HL-60 (cell line): ENCODE measurements around the gene TRIM47.
A peak's percentile ranks its signal among the peaks of the same experiment; 100 is the strongest.

Experiments
- DNase-seq, 2 experiments: peaks; one replicate each; pipeline ENCODE4 v3.0.0-alpha.2; 2010 to 2020; ENCODE audit warnings: low read depth in 1 of 2, low spot score in 1 of 2
- H3K27ac ChIP-seq: fragments of 250-450 bp; sonication (Bioruptor Pico); replicated peaks from 2 replicates; pipeline ENCODE4 v1.5.1; 2020; ENCODE audit warnings: mild to moderate bottlenecking, moderate library complexity
- H3K27me3 ChIP-seq: fragments of 250-450 bp; sonication (Bioruptor Pico); 2 replicates; pipeline ENCODE4 v1.5.1; 2021; ENCODE audit warnings: mild to moderate bottlenecking, moderate library complexity; ENCODE audit not compliant: insufficient read depth, poor library complexity, severe bottlenecking
- H3K4me3 ChIP-seq: replicated peaks from 2 replicates; pipeline ENCODE4 v1.5.1; 2011; ENCODE audit warnings: mild to moderate bottlenecking, control low read depth, low read length; ENCODE audit not compliant: insufficient read depth
- GABPA ChIP-seq: IDR thresholded peaks from 2 replicates; pipeline ENCODE4 v1.6.1; 2012; ENCODE audit warnings: low read depth
- POLR2AphosphoS5 ChIP-seq: IDR thresholded peaks from 2 replicates; pipeline ENCODE4 v1.6.1; 2012; ENCODE audit warnings: low read depth
- SPI1 ChIP-seq: IDR thresholded peaks from 2 replicates; pipeline ENCODE4 v1.6.1; 2012; ENCODE audit warnings: low read depth, mild to moderate bottlenecking, borderline replicate concordance
- TF ChIP-seq, protein P1 (sequence below): IDR thresholded peaks from one replicate; pipeline ENCODE4 v1.5.1; 2011; ENCODE audit warnings: low read length, control low read depth, inconsistent platforms; ENCODE audit not compliant: insufficient read depth
- TF ChIP-seq, protein P2 (sequence below): IDR thresholded peaks from 2 replicates; pipeline ENCODE4 v1.6.1; 2012; ENCODE audit warnings: low read depth; ENCODE audit not compliant: insufficient replicate concordance

TRIM47 gene

DNA sequence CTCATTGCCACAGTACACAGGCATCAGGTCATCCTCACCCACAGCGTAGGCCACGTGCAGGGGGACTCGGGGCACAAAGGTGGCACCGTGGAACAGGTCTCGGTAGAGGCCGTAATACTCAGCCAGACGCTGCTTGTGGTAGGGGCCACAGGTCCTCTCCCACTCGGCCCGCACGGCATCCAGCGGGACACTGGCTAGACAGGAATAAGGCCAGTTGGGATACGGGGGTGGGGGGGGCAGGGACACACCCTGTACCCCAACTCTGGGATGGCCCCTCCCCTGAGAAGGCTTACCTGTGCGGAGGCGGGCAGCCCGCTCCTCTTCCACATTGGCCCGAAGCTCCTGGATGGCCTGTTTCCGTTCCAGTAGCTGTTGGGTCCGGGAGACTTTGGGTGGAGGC, 23.3 kb upstream of the TRIM47 start:
- TF ChIP-seq POLR2AphosphoS5 (no peak), GABPA (no peak), SPI1 (no peak)
- TF ChIP-seq, protein P1, sequence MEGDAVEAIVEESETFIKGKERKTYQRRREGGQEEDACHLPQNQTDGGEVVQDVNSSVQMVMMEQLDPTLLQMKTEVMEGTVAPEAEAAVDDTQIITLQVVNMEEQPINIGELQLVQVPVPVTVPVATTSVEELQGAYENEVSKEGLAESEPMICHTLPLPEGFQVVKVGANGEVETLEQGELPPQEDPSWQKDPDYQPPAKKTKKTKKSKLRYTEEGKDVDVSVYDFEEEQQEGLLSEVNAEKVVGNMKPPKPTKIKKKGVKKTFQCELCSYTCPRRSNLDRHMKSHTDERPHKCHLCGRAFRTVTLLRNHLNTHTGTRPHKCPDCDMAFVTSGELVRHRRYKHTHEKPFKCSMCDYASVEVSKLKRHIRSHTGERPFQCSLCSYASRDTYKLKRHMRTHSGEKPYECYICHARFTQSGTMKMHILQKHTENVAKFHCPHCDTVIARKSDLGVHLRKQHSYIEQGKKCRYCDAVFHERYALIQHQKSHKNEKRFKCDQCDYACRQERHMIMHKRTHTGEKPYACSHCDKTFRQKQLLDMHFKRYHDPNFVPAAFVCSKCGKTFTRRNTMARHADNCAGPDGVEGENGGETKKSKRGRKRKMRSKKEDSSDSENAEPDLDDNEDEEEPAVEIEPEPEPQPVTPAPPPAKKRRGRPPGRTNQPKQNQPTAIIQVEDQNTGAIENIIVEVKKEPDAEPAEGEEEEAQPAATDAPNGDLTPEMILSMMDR = no peak
- TF ChIP-seq, protein P2, sequence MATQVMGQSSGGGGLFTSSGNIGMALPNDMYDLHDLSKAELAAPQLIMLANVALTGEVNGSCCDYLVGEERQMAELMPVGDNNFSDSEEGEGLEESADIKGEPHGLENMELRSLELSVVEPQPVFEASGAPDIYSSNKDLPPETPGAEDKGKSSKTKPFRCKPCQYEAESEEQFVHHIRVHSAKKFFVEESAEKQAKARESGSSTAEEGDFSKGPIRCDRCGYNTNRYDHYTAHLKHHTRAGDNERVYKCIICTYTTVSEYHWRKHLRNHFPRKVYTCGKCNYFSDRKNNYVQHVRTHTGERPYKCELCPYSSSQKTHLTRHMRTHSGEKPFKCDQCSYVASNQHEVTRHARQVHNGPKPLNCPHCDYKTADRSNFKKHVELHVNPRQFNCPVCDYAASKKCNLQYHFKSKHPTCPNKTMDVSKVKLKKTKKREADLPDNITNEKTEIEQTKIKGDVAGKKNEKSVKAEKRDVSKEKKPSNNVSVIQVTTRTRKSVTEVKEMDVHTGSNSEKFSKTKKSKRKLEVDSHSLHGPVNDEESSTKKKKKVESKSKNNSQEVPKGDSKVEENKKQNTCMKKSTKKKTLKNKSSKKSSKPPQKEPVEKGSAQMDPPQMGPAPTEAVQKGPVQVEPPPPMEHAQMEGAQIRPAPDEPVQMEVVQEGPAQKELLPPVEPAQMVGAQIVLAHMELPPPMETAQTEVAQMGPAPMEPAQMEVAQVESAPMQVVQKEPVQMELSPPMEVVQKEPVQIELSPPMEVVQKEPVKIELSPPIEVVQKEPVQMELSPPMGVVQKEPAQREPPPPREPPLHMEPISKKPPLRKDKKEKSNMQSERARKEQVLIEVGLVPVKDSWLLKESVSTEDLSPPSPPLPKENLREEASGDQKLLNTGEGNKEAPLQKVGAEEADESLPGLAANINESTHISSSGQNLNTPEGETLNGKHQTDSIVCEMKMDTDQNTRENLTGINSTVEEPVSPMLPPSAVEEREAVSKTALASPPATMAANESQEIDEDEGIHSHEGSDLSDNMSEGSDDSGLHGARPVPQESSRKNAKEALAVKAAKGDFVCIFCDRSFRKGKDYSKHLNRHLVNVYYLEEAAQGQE = no peak
- Histone ChIP-seq H3K27me3 (no peaks in the 10 kb centered on the region), H3K4me3 (no peak overlapping the region), H3K27ac (no peak overlapping the region)
- no peak for DNase-seq

DNA sequence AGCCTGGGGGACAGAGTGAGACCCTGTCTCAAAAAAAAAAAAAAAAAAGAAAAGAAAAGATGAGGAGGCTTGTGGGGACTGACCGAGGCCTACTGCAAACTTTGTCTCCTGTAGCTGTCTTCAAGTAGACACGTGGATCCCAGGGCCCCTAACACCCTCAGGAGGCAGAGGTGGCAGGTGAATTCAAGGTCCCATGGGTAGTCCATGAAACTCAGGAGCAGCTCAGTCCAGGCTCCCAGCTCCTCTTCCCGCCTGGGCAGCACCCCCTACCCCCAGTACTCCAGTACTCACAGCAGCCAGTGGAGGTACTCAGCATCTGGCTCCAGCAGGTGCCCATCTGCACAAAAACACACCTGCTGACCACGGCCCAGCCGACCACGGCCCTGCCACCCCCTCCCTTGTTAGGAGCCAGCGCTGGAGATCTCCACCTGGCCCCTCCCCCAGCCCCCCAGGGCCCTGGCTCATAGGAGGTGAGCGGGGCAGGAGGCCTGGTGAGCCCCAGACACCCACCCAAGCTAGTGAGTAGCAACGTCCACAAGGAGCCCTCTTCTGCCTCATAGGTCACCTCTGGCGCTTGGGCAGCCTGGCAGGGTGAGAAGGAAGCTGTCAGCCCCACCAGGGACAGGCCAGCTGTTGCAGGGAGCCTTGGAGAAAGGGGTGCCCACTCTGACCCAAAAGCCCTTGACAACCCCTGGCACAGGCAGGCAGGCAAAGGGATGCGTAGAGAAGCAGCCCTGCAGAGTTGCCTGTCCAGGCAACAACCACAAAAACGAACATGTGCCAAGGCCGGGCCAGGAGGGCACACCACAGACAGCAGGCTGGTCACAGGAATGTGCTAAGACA, 22.5 kb upstream of the TRIM47 start:
- Histone ChIP-seq H3K4me3 (no peak overlapping the region), H3K27me3 (no peaks in the 10 kb centered on the region), H3K27ac (no peak overlapping the region)
- TF ChIP-seq GABPA (no peak), POLR2AphosphoS5 (0 out of 2 replicates have a peak, but pooled peaks have one; percentile 17)
- DNase-seq = no peak

DNA sequence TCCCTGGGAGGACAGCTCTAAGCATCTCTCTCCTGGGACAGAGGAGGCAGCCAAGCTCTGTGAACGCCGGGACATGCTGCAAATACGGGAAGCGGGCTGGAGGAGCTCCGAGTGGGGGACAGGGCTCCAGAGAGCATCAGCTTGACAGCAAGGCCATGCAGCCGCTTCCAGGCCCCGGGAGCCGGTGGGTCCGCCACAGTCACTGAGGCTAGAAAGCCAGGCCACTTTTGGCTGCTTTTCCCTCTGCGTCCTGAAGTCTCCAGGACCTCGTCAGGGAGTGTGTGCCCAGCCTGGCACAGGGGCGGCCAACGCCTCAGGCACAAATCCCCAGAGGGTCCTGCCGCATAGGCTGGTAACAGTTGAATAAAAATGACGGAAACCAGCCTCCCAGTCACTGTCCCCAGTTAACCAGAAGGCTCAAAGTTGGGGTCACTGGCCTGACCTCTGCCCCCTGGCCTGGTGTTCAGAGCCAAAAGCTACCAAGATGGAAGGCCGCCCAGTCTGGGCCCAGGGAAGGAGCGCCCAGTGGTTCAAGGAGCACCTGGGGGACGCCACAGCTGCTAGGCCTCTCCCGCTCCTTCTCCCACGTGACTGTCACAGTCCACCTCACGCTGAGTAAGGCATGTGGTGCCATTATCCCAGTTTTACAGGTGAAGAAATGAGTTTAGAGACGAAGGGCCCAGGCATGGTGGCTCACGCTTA, 21.5 kb upstream of the TRIM47 start:
- Histone ChIP-seq H3K4me3 (no peak overlapping the region), H3K27ac (no peak overlapping the region), H3K27me3 (no peaks in the 10 kb centered on the region)
- TF ChIP-seq POLR2AphosphoS5 = no peak
- TF ChIP-seq, protein P2 = no peak
- TF ChIP-seq SPI1 = no peak
- TF ChIP-seq, protein P1 = no peak
- no peak for TF ChIP-seq GABPA
- no peak for DNase-seq

DNA sequence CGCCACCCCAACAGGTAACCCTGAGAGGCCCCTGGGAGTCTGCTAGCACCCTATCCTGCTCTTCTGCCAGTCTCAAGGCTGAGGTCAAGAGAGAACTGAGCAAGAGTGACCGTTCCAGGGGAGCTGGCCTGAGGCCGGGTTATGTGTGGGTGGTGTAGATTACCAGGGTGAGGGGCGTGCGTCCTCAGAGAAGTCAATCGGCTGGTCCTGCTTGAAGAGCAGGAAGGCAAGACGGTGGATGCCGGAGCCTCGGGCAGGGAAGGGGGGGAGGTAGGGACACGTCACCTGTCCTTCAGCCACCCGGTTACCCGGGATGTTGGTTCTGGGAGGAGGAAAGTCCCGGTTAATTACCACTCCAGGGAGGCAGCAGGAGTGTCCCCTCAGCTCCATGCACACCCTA, 21.0 kb upstream of the TRIM47 start:
- Histone ChIP-seq H3K4me3 (no peak overlapping the region), H3K27me3 (no peaks in the 10 kb centered on the region), H3K27ac (no peak overlapping the region)
- no peak for DNase-seq
- TF ChIP-seq, protein P1 = no peak
- TF ChIP-seq POLR2AphosphoS5 (no peak), SPI1 (no peak), GABPA (no peak)
- TF ChIP-seq, protein P2 = no peak
